NCI-H774 (cell line): ENCODE measurements around the gene SFI1.
A peak's percentile ranks its signal among the peaks of the same experiment; 100 is the strongest.

Experiments
- DNase-seq: peaks from one replicate; lab custom pipeline; 2025; lab: John Stamatoyannopoulos, UW

SFI1 gene

DNA sequence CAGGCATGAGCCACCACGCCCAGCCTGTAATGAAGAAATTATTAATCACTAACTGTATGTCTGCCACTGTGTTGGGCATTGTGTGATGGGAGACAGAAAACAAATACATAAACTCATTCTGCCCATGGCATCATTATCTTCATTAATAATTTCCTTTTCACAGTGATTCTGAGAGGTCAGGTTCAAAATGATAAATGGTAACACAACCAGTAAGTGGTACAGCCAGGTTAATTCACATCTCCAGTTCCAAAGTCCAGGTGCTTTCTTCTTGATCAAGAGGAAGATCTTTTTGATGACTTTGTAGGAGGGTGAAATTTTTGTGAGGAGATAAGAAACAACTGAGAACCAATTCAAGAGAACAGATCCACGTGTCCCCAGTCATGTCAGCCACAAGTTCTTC, 98.9 kb downstream of the SFI1 start:
- DNase-seq, result no peak

DNA sequence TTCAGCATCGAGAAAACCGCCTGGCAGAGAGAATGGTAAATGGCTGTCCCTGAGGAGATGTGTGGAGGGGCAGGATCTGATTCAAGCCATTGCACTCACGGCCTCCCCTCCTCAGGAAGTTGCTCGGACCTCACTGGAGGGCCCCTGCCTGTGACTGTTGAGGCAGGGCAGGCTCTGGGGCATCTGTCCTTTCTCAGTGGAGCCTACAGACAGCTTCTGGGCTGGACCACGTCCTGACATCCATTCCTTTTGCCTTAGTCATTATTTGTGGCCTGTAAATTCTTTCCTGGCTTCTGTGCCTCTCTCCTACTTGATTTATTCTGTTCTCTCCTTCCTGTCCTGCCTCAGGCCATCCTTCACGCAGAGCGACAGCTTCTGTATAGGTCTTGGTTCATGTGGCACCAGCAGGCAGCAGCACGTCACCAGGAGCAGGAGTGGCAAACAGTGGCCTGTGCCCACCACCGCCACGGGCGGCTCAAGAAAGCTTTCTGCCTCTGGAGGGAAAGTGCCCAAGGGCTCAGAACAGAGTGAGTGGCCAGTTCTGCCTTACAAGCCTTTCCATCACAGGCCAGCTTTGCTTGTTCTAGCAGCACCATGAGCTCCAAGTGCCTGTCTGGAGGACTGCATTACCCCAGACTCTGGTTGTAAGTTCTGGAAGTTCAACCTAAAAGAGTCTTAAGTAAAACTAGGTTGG, 106.1 kb downstream of the SFI1 start:
- no peak for DNase-seq

DNA sequence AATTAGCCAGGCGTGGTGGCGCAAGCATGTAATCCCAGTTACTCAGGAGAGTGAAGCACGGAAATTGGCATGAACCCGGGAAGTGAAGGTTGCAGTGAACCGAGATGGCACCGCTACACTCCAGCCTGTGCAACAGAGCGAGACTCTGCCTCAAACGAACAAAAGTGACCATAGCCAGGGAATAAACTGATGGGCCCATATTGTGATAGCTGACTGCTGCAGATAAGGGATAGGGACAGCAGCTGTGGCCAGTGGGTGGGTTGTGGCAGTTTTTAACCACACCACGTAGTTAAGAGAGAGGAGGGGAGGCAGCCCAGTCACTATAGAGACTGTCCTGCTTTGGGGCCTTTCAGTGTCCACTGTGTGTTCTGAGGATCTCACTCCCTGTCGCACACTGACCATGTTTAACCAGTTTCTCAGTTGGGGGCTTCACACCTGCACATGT, 106.8 kb downstream of the SFI1 start:
- DNase-seq, result no peak

DNA sequence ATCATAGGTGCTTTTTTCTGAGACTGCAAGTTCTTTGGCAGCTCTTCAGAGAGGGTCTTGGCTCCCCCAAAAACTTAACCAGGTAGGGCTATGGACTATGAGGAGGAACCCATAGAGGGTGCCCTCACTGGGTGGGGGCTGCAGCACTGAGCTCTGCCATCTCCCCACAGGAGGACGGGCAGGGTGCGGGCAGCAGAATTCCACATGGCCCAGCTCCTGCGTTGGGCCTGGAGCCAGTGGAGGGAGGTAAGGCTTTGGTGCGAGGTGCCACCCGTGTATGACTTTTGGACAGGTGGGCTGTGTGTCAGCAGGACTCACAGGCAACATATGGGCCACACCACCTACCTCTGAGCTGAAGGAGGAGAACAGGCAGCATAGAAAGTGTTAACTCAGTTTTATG, 107.2 kb downstream of the SFI1 start:
- no peak for DNase-seq

DNA sequence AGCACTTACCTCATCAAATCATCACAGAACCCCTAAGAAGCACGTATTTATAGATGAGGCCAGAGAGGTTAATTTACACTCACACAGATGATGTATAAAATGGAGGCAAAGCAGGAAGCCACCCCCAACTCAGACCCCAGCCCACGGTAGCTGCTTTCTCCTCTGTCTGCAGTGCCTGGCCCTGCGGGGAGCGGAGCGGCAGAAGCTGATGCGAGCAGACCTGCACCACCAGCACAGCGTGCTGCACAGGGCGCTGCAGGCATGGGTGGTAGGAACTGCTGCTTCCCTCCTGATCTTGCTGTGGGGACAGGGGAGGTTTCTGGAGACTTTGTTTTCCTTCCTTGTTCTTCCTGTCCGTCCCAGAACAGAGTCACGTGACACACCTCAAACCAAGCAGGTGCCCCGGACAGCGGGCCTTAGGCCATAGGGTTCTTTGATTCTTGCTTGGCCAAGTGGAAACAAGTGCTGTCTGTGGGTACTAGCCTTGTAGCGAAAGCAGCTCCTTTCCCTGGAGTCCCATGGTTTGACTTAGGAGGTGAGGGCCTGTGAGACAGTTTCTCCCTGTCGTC, 107.9 kb downstream of the SFI1 start:
- no peak for DNase-seq

DNA sequence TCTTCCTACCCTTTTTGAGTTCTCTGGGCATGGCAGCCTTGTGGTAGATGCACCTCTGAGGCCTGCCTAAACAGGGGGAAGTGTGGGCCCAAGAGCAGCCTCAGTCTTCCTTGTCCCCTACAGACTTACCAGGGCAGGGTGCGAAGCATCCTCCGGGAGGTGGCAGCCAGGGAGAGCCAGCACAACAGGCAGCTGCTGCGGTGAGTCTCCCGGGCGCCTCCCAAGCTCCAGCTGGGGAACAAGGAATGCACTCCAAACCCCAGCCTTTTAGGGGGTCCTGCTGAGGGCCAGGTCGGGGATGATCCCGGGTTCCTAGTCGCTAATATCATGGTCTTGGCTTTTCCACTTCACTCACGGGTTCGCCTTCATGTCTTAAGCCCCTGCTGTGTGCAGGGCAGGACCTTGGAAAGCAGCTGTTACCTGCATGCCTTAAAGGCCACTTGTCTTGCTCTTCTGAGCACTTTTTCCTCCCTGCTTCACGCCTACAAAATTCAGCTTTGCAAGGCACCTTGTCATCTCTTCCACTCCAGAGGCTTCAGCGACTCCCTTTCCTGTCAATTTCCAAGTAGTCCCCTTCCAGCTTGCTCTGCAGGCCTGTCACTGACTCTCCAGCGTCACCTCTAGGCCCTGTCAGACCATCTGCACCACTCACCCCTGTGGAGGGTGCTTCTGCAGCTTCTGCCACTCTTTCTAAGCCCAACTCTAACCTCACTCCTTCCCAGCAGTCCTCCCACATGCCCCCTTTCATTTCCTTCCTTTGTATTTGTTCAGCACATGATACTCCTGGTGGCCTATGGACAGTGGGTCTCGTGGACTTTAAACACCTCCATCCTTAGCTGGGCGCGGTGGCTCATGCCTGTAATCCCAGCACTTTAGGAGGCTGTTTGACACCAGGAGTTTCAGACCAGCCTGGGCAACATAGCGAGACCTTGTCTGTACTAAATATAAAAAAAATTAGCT, 108.7 kb downstream of the SFI1 start:
- no peak for DNase-seq

DNA sequence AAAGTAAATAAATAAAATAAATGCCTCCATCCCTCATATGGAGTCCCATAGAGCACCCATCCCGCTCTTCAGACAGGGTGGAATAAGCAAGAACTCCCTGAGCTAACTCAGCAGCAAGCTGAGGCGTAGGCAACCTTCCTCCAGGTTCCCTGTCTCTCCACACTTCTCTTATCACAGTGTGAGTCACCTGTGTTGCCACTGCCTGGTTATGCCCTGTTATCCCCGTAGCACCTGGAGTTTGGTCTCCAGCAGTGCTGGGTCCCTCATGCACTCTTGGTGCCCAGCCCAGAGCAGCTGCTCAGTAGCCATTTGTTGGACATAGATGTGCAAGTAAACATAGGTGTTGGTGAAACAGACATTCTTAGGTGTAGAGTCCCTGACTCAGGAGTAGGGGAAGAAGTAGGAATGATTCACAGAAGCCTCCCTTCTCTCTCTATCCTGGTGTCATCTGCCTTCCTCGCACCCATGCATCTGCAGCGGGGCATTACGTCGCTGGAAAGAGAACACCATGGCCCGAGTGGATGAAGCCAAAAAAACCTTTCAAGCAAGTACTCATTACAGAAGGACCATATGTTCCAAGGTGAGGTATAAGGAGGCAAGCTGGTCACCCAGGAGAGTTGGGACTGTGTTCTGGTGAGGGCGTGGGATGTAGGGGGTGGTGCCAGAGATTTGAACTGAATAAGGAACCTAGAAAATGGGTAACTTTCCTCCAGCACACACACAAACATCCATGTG, 109.7 kb downstream of the SFI1 start:
- DNase-seq, result no peak

DNA sequence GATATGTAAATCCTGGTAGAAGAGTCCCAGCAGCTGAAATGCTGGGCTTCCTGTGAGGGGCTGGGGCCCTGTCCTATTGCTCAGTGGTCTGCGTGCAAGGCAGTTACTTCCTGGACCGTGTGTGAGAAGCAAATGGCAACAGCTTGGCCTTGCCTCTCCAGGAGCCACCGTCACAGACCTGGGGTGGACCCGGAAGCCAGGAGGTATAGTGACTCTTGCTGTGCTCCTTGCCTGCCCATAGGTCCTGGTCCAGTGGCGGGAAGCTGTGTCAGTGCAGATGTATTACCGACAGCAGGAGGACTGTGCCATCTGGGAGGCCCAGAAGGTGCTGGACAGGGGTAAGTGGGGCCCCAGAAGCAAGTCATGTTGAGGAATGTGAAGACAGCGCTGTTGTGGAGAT, 111.4 kb downstream of the SFI1 start:
- DNase-seq, result no peak

DNA sequence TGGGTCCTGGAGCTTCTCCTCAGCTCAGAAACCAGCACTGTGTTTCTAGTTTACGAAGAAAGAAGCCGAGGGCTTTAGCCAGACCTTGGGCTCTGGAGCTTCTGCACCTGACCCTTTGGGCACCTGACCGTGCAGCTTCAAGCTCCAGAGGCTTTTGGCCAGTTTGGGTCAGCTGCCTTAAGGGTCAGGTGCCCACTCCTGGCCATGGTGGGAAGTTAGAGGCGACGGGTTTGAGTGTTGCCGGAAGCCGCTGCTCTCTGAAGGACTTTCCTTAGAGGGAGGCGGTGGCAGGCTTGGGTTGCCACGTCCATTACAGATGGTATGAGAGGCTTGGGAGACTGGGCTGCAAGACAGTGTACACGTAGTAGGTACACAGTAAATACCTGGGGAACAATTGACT, 113.4 kb downstream of the SFI1 start:
- DNase-seq, result no peak

DNA sequence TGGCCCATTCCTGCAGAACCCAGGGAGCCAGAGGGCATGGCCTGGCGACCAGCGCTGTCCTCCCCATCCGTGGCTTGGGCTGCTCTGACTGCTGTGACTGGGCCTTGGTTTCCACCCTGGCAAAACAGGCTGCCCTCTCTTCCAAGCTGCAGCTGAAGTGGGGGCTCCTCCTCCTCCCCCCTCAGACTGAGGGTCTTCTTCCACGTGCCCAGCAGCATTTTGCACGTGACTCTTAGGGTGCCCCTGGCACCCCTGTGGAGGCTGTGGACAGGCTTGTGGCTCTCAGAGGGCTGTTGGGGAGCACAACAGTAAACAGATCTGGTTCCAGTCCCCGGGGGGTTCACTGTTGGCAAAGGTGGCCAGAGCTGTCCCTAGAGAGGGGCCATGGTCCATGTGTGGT, 114.3 kb downstream of the SFI1 start:
- DNase-seq, result no peak

DNA sequence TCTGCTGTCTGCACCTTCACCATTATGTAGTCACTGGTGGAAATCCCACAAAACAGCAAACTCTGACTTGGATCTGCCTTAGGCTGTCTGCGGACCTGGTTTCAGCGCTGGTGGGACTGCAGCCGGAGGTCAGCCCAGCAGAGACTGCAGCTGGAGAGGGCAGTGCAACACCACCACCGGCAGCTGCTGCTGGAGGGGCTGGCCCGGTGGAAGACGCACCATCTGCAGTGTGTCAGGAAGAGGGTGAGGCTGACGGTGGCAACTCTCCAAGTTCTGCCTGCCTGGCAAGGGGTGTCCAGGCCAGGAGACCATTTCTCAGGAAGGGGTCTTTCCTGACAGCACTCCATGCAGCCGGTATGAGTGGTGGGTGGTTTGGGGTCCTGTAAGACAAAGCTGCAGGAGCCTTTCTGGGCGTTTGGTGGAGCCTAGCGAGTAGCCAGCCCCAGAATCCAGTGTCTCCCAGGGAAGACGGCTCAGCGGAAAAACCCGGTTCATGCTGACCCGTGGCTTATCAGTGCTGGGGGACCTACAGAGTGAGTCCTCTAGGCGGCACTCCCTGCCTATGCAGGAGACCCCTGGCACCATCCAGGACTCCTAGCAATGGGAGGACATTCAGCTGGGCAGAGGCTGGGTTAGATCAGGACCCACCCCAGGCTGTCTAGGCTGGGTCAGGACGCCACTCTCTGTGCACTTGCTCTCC, 114.9 kb downstream of the SFI1 start:
- no peak for DNase-seq

DNA sequence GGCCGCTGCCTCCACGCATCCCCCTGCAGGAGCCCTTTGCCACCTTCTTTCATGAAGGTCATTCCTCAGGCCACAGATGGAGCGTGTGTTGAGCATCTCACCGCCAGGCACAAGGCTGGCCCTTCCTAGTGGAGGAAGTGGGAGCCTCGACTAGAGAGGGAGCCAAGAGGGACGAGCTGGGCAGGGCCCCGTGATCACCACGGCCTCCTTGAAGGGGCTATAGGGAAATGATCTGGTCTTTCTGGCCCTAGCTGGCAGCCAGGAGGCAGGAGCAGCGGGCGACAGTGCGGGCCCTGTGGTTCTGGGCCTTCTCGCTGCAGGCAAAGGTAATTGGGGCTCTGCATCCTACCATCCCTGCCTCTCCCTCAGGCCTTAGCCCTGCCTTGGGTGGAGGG, 116.6 kb downstream of the SFI1 start:
- DNase-seq, result no peak

DNA sequence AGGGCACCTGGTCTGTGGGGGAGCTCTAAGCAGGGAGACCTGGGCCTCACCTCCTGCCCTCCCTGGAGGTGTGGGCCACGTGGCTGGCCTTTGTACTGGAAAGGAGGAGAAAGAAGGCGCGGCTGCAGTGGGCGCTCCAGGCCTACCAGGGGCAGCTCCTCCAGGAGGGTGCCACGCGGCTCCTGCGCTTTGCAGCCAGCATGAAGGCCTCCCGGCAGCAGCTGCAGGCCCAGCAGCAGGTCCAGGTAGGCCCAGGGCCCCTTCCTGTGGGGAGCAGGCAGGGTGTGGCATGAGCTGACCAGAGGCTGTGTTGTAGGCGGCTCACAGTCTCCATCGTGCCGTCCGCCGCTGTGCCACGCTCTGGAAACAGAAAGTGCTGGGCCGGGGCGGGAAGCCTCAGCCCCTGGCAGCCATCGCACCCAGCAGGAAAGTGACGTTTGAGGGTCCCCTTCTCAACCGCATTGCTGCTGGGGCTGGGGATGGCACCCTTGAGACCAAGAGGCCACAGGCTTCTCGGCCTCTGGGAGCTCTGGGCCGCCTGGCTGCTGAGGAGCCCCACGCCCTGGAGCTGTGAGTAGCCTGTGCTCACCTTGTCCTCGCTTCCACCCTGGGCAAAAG, 117.1 kb downstream of the SFI1 start:
- DNase-seq, result no peak

DNA sequence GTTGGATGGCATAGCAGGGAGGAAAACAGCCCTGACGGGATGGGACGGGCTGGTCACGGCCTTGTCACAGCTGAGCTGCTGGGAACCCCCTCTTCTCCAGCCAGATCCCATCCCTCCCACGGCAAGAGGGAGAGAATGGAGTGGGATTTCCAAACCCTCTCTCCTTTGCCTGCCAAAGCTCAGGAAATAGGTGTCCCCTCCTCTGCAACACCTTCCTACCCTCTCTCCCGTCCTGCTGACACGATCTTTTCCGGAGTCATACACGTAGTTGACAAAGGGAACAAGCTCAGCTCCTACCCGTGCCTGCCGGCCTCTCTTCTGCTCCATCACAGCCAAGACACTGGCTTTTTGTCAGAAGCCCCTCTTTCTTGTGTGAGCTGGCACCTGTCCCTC, 117.6 kb downstream of the SFI1 start:
- no peak for DNase-seq

DNA sequence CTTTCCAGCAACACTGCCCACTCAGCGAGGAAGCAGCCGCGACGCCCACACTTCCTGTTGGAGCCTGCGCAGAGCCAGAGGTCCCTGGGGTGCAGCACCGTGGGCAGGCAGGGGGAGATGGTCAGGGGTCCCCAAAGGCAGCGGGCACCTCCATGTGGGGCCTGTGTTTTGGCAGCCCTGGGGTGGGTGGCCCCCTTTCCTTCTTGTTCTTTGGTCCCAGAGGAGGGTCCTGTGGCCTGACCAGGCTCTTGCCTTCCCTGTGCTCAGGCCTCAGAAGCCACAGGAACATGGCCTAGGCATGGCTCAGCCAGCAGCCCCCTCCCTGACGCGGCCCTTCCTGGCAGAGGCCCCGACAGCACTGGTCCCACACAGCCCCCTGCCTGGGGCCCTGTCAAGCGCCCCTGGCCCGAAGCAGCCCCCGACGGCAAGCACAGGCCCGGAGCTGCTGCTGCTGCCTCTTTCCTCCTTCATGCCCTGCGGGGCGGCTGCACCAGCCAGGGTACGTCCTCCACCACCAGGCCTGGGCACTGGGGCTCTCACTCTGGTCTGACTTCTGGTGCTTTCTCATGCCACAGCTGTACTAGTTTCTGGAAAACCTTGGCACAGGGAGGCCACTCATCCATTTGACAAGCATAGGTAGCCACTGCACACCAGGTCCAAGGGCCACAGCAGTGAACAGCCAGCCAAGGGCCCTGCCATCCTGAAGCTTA, 118.6 kb downstream of the SFI1 start:
- no peak for DNase-seq

DNA sequence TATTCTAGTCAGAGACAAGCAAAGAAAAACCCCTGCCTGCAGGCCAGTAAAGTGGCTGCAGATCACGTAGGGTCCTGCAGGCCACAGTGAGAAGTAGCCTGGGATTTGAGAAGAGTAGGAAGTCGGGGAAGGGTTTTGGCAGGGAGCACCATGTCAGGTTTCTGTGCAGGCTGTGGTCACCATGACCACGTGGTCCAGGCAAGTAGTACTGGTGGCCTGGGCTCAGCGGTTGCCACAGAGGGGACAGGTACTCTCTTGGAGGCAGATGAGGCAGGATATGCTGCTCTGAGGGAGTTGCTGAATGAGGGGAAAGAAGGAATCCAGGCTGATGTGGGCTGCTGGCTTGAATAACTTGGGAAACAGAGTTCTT, 119.1 kb downstream of the SFI1 start:
- DNase-seq, result no peak

DNA sequence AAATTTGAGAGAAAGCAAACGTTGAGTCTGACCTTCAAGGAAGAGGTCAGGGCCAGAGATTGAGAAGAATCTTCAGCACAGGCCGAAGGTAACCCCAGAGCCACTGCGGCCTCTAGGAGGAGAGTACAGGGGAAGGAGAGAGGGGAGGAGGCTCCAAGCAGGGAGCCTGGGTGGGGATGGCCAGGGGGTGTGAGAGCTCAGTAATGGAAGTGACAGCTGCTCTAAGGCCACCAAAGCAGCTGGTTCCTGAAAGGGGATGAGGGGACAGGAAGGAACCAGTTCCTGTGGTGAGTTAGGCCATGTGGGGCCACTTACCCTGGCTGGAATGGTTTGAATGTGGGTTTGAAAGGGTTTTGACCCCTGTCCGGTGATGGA, 119.6 kb downstream of the SFI1 start:
- no peak for DNase-seq

DNA sequence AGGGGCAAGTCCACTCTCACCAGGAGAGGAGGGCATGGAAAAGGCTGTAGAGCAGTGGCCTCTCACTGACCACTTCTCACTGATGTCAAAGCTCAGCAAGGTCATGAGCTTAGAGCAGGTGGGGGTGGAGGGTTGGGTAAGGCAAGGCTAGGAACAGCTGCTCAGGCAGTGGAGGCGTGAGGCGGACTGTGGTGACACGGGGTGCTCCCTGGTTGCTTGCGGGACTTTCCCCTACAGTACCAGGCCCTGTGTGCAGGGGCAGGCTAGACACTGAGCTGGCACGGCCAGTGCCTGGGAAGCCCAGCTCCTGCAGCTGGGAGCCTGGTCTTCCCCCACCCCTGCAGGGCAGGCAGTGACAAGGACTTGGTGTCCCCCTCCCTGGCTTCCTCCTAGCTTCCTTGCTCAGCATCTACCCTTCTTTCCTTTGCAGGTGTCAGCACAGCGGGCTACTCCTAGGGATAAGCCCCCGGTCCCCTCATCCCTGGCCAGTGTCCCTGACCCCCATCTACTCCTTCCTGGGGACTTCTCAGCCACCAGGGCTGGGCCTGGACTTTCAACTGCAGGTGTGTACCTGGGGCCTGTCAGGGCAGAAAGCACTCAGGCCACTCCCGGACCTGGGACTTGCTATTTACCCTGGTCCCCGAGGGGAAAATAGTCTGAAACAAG, 120.1 kb downstream of the SFI1 start:
- DNase-seq, result no peak

DNA sequence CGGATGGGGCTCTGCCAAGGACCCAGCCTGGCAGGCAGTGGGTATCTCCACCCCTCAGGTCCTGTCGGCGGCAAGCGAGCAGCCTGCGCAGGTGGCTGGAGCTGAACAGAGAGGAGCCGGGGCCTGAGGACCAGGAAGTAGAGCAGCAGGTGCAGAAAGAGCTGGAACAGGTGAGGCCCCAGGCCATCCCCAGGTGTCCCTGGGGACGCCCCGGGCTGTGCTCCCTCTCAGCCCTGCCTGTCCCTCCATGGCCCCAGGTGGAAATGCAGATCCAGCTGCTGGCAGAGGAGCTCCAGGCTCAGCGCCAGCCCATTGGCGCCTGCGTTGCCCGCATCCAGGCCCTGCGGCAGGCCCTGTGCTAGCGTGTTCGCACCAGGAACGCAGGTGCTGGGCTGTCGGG, 121.7 kb downstream of the SFI1 start:
- DNase-seq, result peak; percentile 46

DNA sequence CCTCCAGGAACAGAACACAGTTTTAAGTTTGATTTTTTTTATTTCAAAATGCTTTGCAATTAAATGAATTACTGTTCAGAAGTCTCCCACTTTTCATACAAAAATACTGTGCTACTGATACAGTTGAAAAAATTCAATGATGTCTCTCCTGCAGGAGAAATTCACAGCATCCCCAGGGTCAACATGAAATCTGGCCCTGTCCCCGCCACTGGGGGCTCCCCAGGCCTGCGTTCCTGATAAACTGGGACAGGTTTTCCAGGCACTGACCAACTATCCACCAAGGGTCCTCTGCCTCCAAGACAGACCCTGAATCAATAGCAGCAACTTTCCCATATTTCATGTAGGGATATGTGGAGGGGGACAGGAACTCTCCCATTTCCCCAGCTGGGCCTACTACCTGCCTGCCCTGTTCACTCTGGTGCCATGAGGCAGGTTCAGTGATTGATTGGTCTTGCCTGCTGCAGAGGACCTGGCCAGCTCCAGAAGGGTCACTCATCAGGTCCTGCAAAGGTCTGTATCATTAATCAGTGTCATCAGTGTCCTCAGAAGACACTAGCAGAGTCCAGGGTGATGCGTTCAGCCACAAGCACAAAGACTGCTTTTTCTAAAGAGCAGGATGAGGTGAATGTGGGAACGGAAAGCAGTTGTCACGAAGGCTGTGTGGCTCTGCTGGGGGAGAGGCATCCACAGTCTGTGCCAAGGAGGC, 122.3 kb downstream of the SFI1 start:
- DNase-seq, result no peak
